Activated T-cell treated with anti-CD3 and anti-CD28 coated beads for 48 hours (primary cell): ENCODE results near the gene HCFC1R1.
"Not testable (repeated sequence)": the region's sequence is repeated elsewhere in the genome, so short reads cannot be mapped to it uniquely, and the experiment has no call there.

Experiments
- DNase-seq: peaks from one replicate; pipeline ENCODE4 v3.0.0-alpha.2; 2020; ENCODE audit warnings: low read depth

HCFC1R1 gene

GRCh38 chr16:3023669-3024478 is at the start of gene HCFC1R1, which contains the start of gene THOC6:
TSS of gene HCFC1R1 (minus strand) at chr16:3023942. CDS start at chr16:3023941, 1 bp downstream.
TSS of gene THOC6 (plus strand) at chr16:3024035. CDS start at chr16:3024327, 292 bp downstream.
- DNase-seq: peak; percentile 93

GRCh38 chr16:3073448-3073847 is 49.7 kb upstream of the HCFC1R1 start:
- no peak for DNase-seq

- not testable (repeated sequence) for DNase-seq
These were observed 49.0 kb upstream of the HCFC1R1 start for GRCh38 chr16:3072576-3073263.

GRCh38 chr16:3072148-3072547 is 48.4 kb upstream of the HCFC1R1 start:
- DNase-seq: not testable (repeated sequence)

GRCh38 chr16:3071655-3072054 is 47.9 kb upstream of the HCFC1R1 start:
- DNase-seq: no peak

- DNase-seq: no peak
These were observed 46.9 kb upstream of the HCFC1R1 start for GRCh38 chr16:3070608-3071111.

- not testable (repeated sequence) for DNase-seq
These were observed 45.4 kb upstream of the HCFC1R1 start for GRCh38 chr16:3069146-3069545.

- DNase-seq: no peak
These were observed 44.7 kb upstream of the HCFC1R1 start for GRCh38 chr16:3068487-3068886.

- DNase-seq: no peak
These were observed 42.7 kb upstream of the HCFC1R1 start for GRCh38 chr16:3066440-3066748.

GRCh38 chr16:3065742-3066439 is 42.1 kb upstream of the HCFC1R1 start:
- DNase-seq: no peak

- DNase-seq: peak; percentile 67
These were observed 41.5 kb upstream of the HCFC1R1 start, which contains the start of gene IL32 for GRCh38 chr16:3065069-3065741. TSS of gene IL32 (plus strand) at chr16:3065640. CDS start at chr16:3065812, 172 bp downstream.

GRCh38 chr16:3063625-3064386 is 40.1 kb upstream of the HCFC1R1 start:
- DNase-seq: no peak

- no peak for DNase-seq
These were observed 38.8 kb upstream of the HCFC1R1 start for GRCh38 chr16:3062553-3062952.

- no peak for DNase-seq
These were observed 36.8 kb upstream of the HCFC1R1 start for GRCh38 chr16:3060339-3061127.

GRCh38 chr16:3059723-3060242 is 36.0 kb upstream of the HCFC1R1 start:
- DNase-seq: no peak

- DNase-seq: peak; percentile 90
These were observed 35.4 kb upstream of the HCFC1R1 start for GRCh38 chr16:3059041-3059722.

GRCh38 chr16:3058139-3059030 is 34.6 kb upstream of the HCFC1R1 start:
- DNase-seq: no peak
